HCT116 (cell line): ENCODE data around the gene PPP2R5C. TPM values are rescaled to one million over a fixed set of nuclear protein-coding genes. Genes with fewer than 3 reads are reported as not detected.

Experiments used
- ATAC-seq: fragments of 200-7000 bp; cut with Tn5 transposase; 2 replicates; pipeline ENCODE4 v1.9.1; 2020; ENCODE audit warnings: mild to moderate bottlenecking, moderate library complexity
- BruUV-seq: library from RNA; stranded (reverse); fragments of 400-500 nt; replicated peaks from 2 replicates; lab custom pipeline; 2021; lab: Mats Ljungman, UMichigan
- CTCF ChIA-PET: fragments of 300-600 bp; sonication (Branson Sonifier 250); formaldehyde crosslinking; loops from one replicate; lab custom pipeline; 2021; ENCODE audit warnings: antibody characterized with exemption; lab: Charles Lee
- POLR2A ChIA-PET: fragments of 300-600, 350-600 bp; sonication (Branson Sonifier 250); formaldehyde crosslinking; loops from one replicate; lab custom pipeline; 2021; ENCODE audit warnings: antibody characterized with exemption; lab: Charles Lee
- RAD21 ChIA-PET, 2 experiments: fragments of 300-600 bp; sonication (Branson Sonifier 250); formaldehyde crosslinking; loops; one replicate each; lab custom pipeline; 2023; ENCODE audit warnings: low total read pairs in 2 of 2; ENCODE audit not compliant: uncharacterized antibody in 2 of 2, unreplicated experiment in 2 of 2, low non-redundant PET in 1 of 2; lab: Charles Lee
- DNase-seq: peaks from one replicate; pipeline ENCODE4 v3.0.0-alpha.2; 2010; ENCODE audit warnings: low read depth, low spot score
- H2AFZ ChIP-seq: fragments of 200-600 bp; shearing (Covaris generic), sonication (generic); 2 replicates; pipeline ENCODE4 v1.6.1; 2017; ENCODE audit warnings: low read depth, mixed run types, mixed read lengths, antibody characterized with exemption, low read length; ENCODE audit not compliant: poor library complexity, severe bottlenecking
- H3K27ac ChIP-seq: 2 replicates; pipeline ENCODE4 v1.5.1; 2012; ENCODE audit warnings: low read depth, low read length
- H3K27me3 ChIP-seq: fragments of 200-600 bp; sonication (generic); 2 replicates; pipeline ENCODE4 v1.6.1; 2016; ENCODE audit warnings: mixed run types, low read length, mixed read lengths; ENCODE audit not compliant: insufficient read depth
- H3K36me3 ChIP-seq, 2 experiments: fragments of 200-500 bp in 1 of 2; fragments of 200-600 bp in 1 of 2; sonication (Bioruptor generic) in 1 of 2; sonication (generic) in 1 of 2; 2 replicates each; pipeline versions ENCODE4 v1.5.1 to v1.6.1; 2014 to 2016; ENCODE audit warnings: low read length in 2 of 2, inconsistent platforms in 1 of 2, mixed read lengths in 1 of 2, mixed run types in 1 of 2; ENCODE audit not compliant: insufficient read depth in 2 of 2, control insufficient read depth in 1 of 2
- H3K4me1 ChIP-seq, 2 experiments: fragments of 200-600 bp in 1 of 2; sonication (generic) in 1 of 2; 2 replicates each; pipeline versions ENCODE4 v1.5.1 to v1.6.1; 2012 to 2017; ENCODE audit warnings: low read length in 2 of 2, inconsistent platforms in 1 of 2, mild to moderate bottlenecking in 1 of 2, mixed read lengths in 1 of 2, mixed run types in 1 of 2, moderate library complexity in 1 of 2; ENCODE audit not compliant: insufficient read depth in 2 of 2, control insufficient read depth in 1 of 2
- H3K4me2 ChIP-seq: fragments of 200-600 bp; sonication (generic); 2 replicates; pipeline ENCODE4 v1.6.1; 2017; ENCODE audit warnings: mixed run types, low read length, mixed read lengths
- H3K4me3 ChIP-seq, 2 experiments: fragments of 200-600 bp in 1 of 2; sonication (generic) in 1 of 2; replicated peaks in 1 of 2; 2 replicates each; pipeline ENCODE4 v1.5.1; 2011 to 2016; ENCODE audit warnings: low read length in 2 of 2, control low read depth in 1 of 2, low read depth in 1 of 2, mild to moderate bottlenecking in 1 of 2, mixed read lengths in 1 of 2, mixed run types in 1 of 2
- H3K79me2 ChIP-seq: fragments of 200-600 bp; sonication (generic); 2 replicates; pipeline ENCODE4 v1.6.1; 2017; ENCODE audit warnings: mild to moderate bottlenecking, mixed run types, low read length, moderate library complexity, mixed read lengths; ENCODE audit not compliant: insufficient read depth
- H3K9ac ChIP-seq: fragments of 200-600 bp; sonication (generic); 2 replicates; pipeline ENCODE4 v1.6.1; 2016; ENCODE audit warnings: low read length, mixed read lengths
- H3K9me2 ChIP-seq: fragments of 200-600 bp; sonication (generic), shearing (Covaris generic); 2 replicates; pipeline ENCODE4 v1.6.1; 2017; ENCODE audit warnings: mixed run types, mild to moderate bottlenecking, moderate library complexity; ENCODE audit not compliant: insufficient read depth
- H3K9me3 ChIP-seq, 2 experiments: fragments of 200-500 bp in 1 of 2; fragments of 200-600 bp in 1 of 2; sonication (Bioruptor generic) in 1 of 2; sonication (generic) in 1 of 2; 2 replicates each; pipeline ENCODE4 v1.6.1; 2014 to 2017; ENCODE audit warnings: low read length in 2 of 2, mixed read lengths in 2 of 2, inconsistent platforms in 1 of 2, low read depth in 1 of 2, mild to moderate bottlenecking in 1 of 2, mixed run types in 1 of 2, moderate library complexity in 1 of 2; ENCODE audit not compliant: control insufficient read depth in 1 of 2, insufficient read depth in 1 of 2
- H4K20me1 ChIP-seq: fragments of 200-600 bp; sonication (generic), shearing (Covaris generic); 2 replicates; pipeline ENCODE4 v1.6.1; 2017; ENCODE audit warnings: mixed run types, mild to moderate bottlenecking, moderate library complexity; ENCODE audit not compliant: insufficient read depth
- CBX3 ChIP-seq: IDR thresholded peaks from 2 replicates; pipeline ENCODE4 v1.6.1; 2012; ENCODE audit warnings: low read depth
- CEBPB ChIP-seq: IDR thresholded peaks from 2 replicates; pipeline ENCODE4 v1.6.1; 2012; ENCODE audit warnings: low read depth
- EGR1 ChIP-seq: IDR thresholded peaks from 2 replicates; pipeline ENCODE4 v1.6.1; 2012; ENCODE audit warnings: low read depth
- ELF1 ChIP-seq: IDR thresholded peaks from 2 replicates; pipeline ENCODE4 v1.6.1; 2012; ENCODE audit warnings: low read depth, borderline replicate concordance
- EZH2 ChIP-seq: fragments of 200-600 bp; sonication (generic); IDR thresholded peaks from 2 replicates; pipeline ENCODE4 v1.6.1; 2017; ENCODE audit warnings: antibody characterized with exemption, mixed run types
- EZH2phosphoT487 ChIP-seq: fragments of 200-600 bp; IDR thresholded peaks from 2 replicates; pipeline ENCODE4 v1.6.1; 2018; ENCODE audit warnings: antibody characterized with exemption, borderline replicate concordance
- FOSL1 ChIP-seq: IDR thresholded peaks from 2 replicates; pipeline ENCODE4 v1.6.1; 2012; ENCODE audit warnings: low read depth
- POLR2A ChIP-seq: IDR thresholded peaks from 2 replicates; pipeline ENCODE4 v1.7.0; 2011; ENCODE audit warnings: borderline replicate concordance; ENCODE audit not compliant: insufficient read depth, insufficient read length; ENCODE audit errors: extremely low read depth
- POLR2AphosphoS5 ChIP-seq: IDR thresholded peaks from 2 replicates; pipeline ENCODE4 v1.6.1; 2011; ENCODE audit warnings: mild to moderate bottlenecking, low read depth, low read length, moderate library complexity
- RAD21 ChIP-seq: IDR thresholded peaks from 2 replicates; pipeline ENCODE4 v1.6.1; 2012; ENCODE audit warnings: low read depth, mild to moderate bottlenecking
- SIN3A ChIP-seq: IDR thresholded peaks from 2 replicates; pipeline ENCODE4 v1.6.1; 2012; ENCODE audit warnings: low read depth
- TCF7L2 ChIP-seq: IDR thresholded peaks from 2 replicates; pipeline ENCODE4 v1.7.0; 2011; ENCODE audit warnings: borderline replicate concordance, inconsistent platforms; ENCODE audit not compliant: insufficient read depth, insufficient read length; ENCODE audit errors: extremely low read depth
- YY1 ChIP-seq: IDR thresholded peaks from 2 replicates; pipeline ENCODE4 v1.6.1; 2011; ENCODE audit warnings: low read length, low read depth, moderate library complexity, mild to moderate bottlenecking; ENCODE audit not compliant: insufficient replicate concordance; ENCODE audit errors: extremely low read depth
- ZNF274 ChIP-seq: fragments of 200-500 bp; sonication (Bioruptor generic); IDR thresholded peaks from 2 replicates; pipeline ENCODE4 v1.6.1; 2014; ENCODE audit warnings: mild to moderate bottlenecking, low read depth, low read length, inconsistent platforms
- intact Hi-C: fragments of 100-400 bp; cut with micrococcal nuclease; formaldehyde crosslinking; loops from 2 replicates; pipeline ENCODE4 v1.10.0; 2022
- total RNA-seq: library from RNA; stranded (reverse); gene quantifications from one replicate; pipeline ENCODE4 v1.2.1, GENCODE V29; 2021; ENCODE audit not compliant: unreplicated experiment
- TF ChIP-seq, protein P1 (sequence below): IDR thresholded peaks from 2 replicates; pipeline ENCODE4 v1.6.1; 2012
- TF ChIP-seq, protein P2 (sequence below): IDR thresholded peaks from 2 replicates; pipeline ENCODE4 v1.6.1; 2012
- TF ChIP-seq, protein P3 (sequence below): IDR thresholded peaks from 2 replicates; pipeline ENCODE4 v1.6.1; 2012; ENCODE audit warnings: low read depth

The PPP2R5C gene
- total RNA-seq, 1 experiment from 2014 or later, result 117 TPM

DNA sequence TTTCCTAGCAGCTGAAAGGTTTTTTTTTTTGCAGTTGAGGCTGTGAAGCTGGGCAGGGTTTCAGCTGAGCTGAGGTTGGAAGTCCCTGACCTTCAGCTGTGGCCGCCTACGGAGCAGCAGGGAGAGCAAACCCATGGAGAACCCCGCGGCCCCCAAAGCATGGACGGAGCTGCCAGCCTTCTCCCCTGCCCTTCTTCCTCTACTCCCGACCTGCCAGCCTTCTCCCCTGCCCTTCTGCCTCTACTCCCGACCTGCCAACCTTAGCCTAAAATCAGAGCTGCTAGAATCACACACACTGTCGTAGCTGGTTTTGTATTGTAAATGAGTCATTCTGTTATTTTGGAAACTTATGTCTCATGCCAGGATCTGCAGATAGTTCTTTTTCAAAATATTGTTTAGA lies 74.6 kb downstream of the PPP2R5C start:
- RAD21 ChIA-PET, result no interaction called here
- H3K9me2 ChIP-seq, result no peaks in the 10 kb centered on the region
- TF ChIP-seq SIN3A (no peak), FOSL1 (no peak), EGR1 (no peak), EZH2phosphoT487 (no peak), RAD21 (no peak), TCF7L2 (no peak), POLR2A (no peak), CEBPB (no peak), POLR2AphosphoS5 (no peak), YY1 (no peak), ZNF274 (no peak), CBX3 (no peak), ELF1 (no peak), EZH2 (no peak)
- TF ChIP-seq, protein P1, sequence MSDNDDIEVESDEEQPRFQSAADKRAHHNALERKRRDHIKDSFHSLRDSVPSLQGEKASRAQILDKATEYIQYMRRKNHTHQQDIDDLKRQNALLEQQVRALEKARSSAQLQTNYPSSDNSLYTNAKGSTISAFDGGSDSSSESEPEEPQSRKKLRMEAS, result no peak
- TF ChIP-seq, protein P2, sequence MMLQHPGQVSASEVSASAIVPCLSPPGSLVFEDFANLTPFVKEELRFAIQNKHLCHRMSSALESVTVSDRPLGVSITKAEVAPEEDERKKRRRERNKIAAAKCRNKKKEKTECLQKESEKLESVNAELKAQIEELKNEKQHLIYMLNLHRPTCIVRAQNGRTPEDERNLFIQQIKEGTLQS, result no peak
- TF ChIP-seq, protein P3, sequence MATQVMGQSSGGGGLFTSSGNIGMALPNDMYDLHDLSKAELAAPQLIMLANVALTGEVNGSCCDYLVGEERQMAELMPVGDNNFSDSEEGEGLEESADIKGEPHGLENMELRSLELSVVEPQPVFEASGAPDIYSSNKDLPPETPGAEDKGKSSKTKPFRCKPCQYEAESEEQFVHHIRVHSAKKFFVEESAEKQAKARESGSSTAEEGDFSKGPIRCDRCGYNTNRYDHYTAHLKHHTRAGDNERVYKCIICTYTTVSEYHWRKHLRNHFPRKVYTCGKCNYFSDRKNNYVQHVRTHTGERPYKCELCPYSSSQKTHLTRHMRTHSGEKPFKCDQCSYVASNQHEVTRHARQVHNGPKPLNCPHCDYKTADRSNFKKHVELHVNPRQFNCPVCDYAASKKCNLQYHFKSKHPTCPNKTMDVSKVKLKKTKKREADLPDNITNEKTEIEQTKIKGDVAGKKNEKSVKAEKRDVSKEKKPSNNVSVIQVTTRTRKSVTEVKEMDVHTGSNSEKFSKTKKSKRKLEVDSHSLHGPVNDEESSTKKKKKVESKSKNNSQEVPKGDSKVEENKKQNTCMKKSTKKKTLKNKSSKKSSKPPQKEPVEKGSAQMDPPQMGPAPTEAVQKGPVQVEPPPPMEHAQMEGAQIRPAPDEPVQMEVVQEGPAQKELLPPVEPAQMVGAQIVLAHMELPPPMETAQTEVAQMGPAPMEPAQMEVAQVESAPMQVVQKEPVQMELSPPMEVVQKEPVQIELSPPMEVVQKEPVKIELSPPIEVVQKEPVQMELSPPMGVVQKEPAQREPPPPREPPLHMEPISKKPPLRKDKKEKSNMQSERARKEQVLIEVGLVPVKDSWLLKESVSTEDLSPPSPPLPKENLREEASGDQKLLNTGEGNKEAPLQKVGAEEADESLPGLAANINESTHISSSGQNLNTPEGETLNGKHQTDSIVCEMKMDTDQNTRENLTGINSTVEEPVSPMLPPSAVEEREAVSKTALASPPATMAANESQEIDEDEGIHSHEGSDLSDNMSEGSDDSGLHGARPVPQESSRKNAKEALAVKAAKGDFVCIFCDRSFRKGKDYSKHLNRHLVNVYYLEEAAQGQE, result no peak
- TF ChIP-seq, all 23 proteins: peak for 0
- ChIA-PET POLR2A (no interaction called here), CTCF (no interaction called here)
- Histone ChIP-seq H3K4me1 (0 out of 4 replicates have a peak, but pooled peaks cover 0 to 2% of the 10 kb centered on the region in 2 experiments), H3K4me3 (no peak overlapping the region), H3K9me3 (no peaks in the 10 kb centered on the region), H3K27ac (no peak overlapping the region), H4K20me1 (0 out of 2 replicates have a peak, but pooled peaks cover 10% of the 10 kb centered on the region), H3K79me2 (peaks cover 74% of the 10 kb centered on the region), H3K27me3 (no peaks in the 10 kb centered on the region), H3K36me3 (no peaks in the 10 kb centered on the region), H3K4me2 (no peak overlapping the region), H2AFZ (no peak overlapping the region), H3K9ac (no peak overlapping the region)
- intact Hi-C loops, result no loop called here
- ATAC-seq, result no peak
- no TSS peak for BruUV-seq
- DNase-seq, result no peak
